Fibroblast of pulmonary artery (primary cell): ENCODE data around the gene CCT6B.

Source experiments
- DNase-seq: peaks from one replicate; pipeline ENCODE4 v3.0.0-alpha.2; 2010; ENCODE audit warnings: low read depth
- H3K4me3 ChIP-seq: replicated peaks from 2 replicates; pipeline ENCODE4 v1.5.1; 2011; ENCODE audit warnings: low read depth, mild to moderate bottlenecking, control low read depth, low read length, moderate library complexity
- CTCF ChIP-seq: IDR thresholded peaks from 2 replicates; pipeline ENCODE4 v1.5.1; 2011; ENCODE audit warnings: mild to moderate bottlenecking, control low read depth, low read length, inconsistent platforms; ENCODE audit errors: missing control alignments

CCT6B gene

DNA sequence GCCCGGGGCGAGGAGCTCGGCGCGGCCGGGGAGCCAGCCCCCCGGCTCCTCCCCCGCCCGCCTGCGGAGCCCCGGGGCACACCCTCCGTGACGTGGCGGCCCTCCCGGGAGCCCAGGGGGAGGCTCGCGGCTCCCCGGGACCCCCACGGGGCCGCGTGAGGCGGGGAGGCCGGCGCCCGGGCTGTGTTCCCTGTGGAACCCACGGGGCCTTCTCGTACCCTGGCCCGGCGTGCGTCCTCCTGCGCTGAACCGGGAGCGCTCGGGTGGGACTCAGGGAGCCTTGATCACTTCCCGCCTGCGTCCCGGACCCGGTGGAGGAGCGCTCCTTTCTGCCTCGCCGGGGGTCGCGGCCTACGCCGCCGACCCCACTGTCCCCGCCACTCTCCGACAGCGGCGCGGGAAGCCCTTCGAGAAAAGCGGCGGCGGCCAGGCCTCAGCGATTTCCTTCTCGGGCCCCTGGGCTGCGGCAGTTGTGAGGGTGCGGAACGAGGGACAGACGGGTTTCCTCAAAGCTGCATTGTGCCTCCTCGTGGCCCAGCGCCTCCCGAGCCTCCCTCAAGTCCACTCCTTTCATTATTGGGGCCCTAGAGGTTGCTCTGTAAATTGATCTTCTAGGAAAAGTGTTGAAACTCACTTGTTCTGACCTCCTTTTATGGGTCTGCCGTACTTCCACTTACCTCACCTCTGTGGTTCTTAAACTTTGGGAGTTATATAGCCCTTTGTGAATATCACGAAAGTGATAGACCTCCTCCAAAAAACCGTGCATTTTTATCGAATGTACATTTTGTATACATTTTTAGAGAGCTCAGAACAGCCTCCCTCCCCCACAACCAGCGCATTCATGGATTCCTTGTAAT is 19.6 kb upstream of the CCT6B start:
- peak; percentile 89 for DNase-seq

DNA sequence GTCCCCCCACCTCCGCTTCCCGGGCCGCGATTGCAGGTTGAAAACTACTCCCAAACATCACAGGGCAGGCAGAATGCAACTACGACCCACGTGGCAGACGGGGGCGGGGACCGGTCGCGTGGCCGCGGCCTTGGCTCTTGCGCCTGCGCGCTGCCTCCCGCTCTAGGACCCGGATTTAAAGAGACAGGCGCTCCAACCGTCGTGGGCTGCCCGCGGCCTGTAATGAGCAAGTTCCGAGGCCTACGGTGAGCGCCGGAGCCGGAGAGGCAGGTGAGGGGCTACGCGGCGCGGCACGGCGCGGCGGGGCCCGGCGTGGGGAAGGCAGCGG is 19.1 kb upstream of the CCT6B start, which contains the start of gene LIG3:
Gene LIG3, plus strand, starts transcription at position 160 of the 328 bp plus-strand sequence. CDS start 2,494 bp downstream, outside the sequence.
- H3K4me3 ChIP-seq, result peak within 1 kb of the TSS; percentile 79
- TF ChIP-seq CTCF, result no peak
- peak; percentile 94 for DNase-seq

More for the DNA sequence above, 19.6 kb upstream of the CCT6B start:
- H3K4me3 ChIP-seq, result peak overlapping the region; percentile 79
- TF ChIP-seq CTCF, result peak; percentile 43

GRCh38 chr17:34979650-34980352 is 18.5 kb upstream of the CCT6B start:
- DNase-seq, result no peak
- TF ChIP-seq CTCF, result no peak
- H3K4me3 ChIP-seq, result peak overlapping the region; percentile 79

DNA sequence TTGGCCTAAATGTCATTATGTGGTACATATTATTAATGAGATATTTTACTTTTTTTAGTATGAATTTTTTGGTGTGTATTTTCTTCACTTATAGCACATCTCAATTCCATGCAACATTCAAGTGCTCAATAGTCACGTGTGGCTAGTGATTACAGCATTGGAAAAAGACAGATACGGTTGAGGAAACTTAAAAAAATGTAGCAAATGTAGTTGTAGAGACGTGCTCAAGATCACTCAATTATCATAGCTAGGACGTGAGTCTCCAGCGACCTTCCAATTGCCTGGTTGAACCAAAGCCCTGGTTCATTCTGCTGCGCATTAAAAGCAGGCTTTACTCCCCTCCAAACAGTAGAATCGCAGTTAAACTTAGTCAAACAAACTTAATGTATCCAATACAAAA is 17.9 kb upstream of the CCT6B start:
- no peak for TF ChIP-seq CTCF
- no peak overlapping the region for H3K4me3 ChIP-seq
- DNase-seq, result no peak

DNA sequence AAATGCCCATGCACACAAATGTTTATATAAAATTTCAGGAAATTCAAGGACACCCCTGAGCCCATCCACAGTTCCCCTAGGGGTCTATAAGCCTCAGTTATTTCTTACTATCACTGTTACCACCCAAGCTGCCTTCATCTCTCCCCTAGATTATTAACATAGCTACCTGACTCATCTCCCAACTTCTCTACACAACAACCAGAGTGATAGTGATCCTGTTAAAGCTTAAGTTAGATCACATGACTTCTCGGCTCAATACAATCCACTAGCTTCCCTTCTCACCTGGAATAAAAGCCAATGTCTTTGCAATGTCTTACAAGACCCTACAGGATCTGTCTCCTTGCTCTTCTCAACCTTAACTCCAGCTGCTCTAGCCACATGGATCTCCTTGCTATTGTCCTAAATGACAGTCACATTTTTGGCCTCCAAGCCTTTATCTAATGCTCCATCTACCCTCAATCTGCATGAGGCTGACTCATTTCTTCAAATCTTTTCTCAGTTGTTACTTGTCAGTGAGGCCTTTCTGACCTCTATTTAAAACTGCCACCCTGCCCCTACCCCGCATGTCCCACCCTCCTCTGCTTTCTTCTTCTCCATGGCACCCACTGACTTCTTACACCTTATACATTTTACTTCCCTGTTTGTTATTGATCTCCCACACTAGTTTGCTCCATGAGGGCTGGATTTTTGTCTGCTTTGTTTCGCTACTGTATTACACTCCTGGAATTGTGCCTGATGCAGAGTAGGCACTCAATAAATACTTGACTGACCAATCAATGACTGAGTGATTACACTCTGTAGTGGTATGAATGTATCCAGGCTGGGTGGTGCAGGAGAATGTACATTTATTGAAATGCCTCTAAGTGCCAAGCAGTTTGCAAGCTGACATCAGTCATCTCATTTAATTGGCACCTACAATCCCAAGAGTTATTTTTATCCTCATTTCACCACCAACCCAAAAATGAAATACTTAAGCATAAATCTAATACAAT is 13.8 kb upstream of the CCT6B start:
- H3K4me3 ChIP-seq, result no peak overlapping the region
- TF ChIP-seq CTCF, result no peak
- DNase-seq, result no peak

DNA sequence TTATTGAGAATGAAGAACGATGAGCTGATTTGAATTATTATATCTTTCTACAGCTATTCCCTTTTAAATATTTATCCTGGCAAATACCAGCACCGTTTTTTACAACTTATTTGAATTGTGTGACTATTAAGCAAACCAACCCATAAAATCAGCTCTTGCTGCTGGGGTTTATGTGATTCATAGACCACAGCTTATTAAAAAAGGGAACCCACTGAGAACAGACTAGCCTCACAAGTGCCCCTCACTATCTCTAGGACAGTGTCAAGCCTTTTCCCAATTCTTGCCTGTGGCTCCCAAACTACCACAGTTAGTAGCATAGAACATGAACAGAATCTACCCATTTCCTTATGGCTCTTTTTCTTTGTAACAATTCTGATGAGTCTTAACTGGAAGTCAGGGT is 12.9 kb upstream of the CCT6B start:
- H3K4me3 ChIP-seq, result no peak overlapping the region
- DNase-seq, result no peak
- TF ChIP-seq CTCF, result no peak
